ENCODE data around the gene HIBCH. TPM values are rescaled to one million over a fixed set of nuclear protein-coding genes. Genes with fewer than 3 reads are reported as not detected.

Gene HIBCH
- total and polyA plus RNA-seq, 2 of the 13 experiments (the other 11 are each of a cell fraction or from before 2014, with no cell fraction given), result 18.8 to 49.5 TPM

DNA sequence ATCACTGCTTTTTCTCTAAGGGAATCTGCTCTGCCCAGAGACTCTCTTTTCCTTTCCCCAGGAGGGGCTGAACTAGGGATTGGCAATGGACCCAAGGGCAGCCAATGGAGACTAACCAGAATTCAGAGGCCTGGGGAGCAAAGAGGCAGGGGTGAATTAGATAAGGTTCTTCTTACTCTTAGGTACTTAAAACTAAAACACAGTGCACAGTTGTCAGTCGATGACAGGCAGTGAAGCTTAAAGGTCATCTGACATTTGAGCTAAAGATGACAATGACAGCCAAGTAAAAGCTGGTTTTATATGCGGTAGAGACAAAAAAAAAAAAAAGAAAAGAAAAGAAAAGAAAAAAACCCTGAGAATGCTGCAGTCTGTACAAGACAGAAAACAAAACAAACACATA lies 57.8 kb downstream of the HIBCH start:
- Histone ChIP-seq H3K36me3 (replicated peaks in 1 of 2; ENCODE audit: control insufficient read depth in 1 of 2, insufficient read depth in 2 of 2, low read length in 2 of 2) (peaks cover 8 to 21% of the 10 kb centered on the region in 2 experiments), H3K4me1 (ENCODE audit: insufficient read depth, low read length) (peaks cover 7% of the 10 kb centered on the region; the same call in 1 of the 2 replicates), H2AFZ (ENCODE audit: low read length) (no peak overlapping the region), H3K4me3 (replicated peaks in 1 of 3; ENCODE audit: insufficient read depth in 1 of 3, low read depth in 2 of 3, low read length in 3 of 3) (no peak overlapping the region), H3K27me3 (ENCODE audit: control insufficient read depth in 1 of 2, insufficient read depth in 2 of 2, low read length in 2 of 2) (no peaks in the 10 kb centered on the region), H3K9me3 (ENCODE audit: low read length) (no peaks in the 10 kb centered on the region), H3K79me2 (ENCODE audit: insufficient read depth, low read length) (no peaks in the 10 kb centered on the region), H4K20me1 (ENCODE audit: insufficient read depth, low read length) (no peaks in the 10 kb centered on the region), H3K9ac (ENCODE audit: insufficient read depth, low read depth, low read length) (no peak overlapping the region), H3K4me2 (ENCODE audit: low read depth, low read length) (no peak overlapping the region), H3K27ac (ENCODE audit: extremely low read length, insufficient read depth, low read length) (no peak overlapping the region)
- ChIA-PET CTCF (ENCODE audit: low intra/inter-chr PET ratio, low total read pairs) (no interaction called here), POLR2A (no interaction called here)
- 88% methylated on average over 2 of the region's 2 CpGs for WGBS (ENCODE audit: low lambda C conversion rate)
- DNase-seq (ENCODE audit: low spot score), result no peak
- in situ Hi-C loops (cut with HindIII; ENCODE audit: extremely low pct_ligation_motif_present, low pct_unique_long_range_greater_than_20kb) (no loop called here), intact Hi-C loops (cut with micrococcal nuclease; ENCODE audit: unreplicated experiment) (no loop called here)
- no peak for ATAC-seq
- FAIRE-seq, result no peak
- BruUV-seq (replicated peaks), result no TSS peak
- no peak for TF ChIP-seq TRIM24 (CRISPR knock-in tag; IDR thresholded peaks at IDR 0.05)
- no peak for TF ChIP-seq ZFYVE20 (CRISPR knock-in tag; IDR thresholded peaks at IDR 0.05; ENCODE audit: borderline replicate concordance, low read depth)
- TF ChIP-seq, protein P1, sequence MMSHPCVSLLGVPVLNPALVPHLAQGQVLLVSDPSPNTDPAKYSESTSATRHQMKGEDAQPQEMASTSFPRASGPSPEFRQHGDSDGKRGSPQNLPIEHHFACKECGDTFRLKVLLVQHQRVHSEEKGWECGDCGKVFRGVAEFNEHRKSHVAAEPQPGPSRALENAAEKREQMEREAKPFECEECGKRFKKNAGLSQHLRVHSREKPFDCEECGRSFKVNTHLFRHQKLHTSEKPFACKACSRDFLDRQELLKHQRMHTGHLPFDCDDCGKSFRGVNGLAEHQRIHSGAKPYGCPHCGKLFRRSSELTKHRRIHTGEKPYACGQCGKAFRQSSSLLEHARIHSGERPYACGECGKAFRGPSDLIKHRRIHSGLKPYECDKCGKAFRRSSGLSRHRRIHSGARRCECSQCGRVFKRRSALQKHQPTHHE (CRISPR knock-in tag; IDR thresholded peaks at IDR 0.05; ENCODE audit: borderline replicate concordance), result no peak
- TF ChIP-seq KDM2A (CRISPR knock-in tag; IDR thresholded peaks at IDR 0.05; ENCODE audit: borderline replicate concordance, low read depth), result no peak
- no peak for TF ChIP-seq KMT2B (CRISPR knock-in tag; IDR thresholded peaks at IDR 0.05)
- TF ChIP-seq THYN1 (CRISPR knock-in tag; IDR thresholded peaks at IDR 0.05; ENCODE audit: borderline replicate concordance, low read depth), result no peak
- TF ChIP-seq, protein P2, sequence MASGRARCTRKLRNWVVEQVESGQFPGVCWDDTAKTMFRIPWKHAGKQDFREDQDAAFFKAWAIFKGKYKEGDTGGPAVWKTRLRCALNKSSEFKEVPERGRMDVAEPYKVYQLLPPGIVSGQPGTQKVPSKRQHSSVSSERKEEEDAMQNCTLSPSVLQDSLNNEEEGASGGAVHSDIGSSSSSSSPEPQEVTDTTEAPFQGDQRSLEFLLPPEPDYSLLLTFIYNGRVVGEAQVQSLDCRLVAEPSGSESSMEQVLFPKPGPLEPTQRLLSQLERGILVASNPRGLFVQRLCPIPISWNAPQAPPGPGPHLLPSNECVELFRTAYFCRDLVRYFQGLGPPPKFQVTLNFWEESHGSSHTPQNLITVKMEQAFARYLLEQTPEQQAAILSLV (CRISPR knock-in tag; IDR thresholded peaks at IDR 0.05; ENCODE audit: borderline replicate concordance), result no peak
- TF ChIP-seq, protein P3, sequence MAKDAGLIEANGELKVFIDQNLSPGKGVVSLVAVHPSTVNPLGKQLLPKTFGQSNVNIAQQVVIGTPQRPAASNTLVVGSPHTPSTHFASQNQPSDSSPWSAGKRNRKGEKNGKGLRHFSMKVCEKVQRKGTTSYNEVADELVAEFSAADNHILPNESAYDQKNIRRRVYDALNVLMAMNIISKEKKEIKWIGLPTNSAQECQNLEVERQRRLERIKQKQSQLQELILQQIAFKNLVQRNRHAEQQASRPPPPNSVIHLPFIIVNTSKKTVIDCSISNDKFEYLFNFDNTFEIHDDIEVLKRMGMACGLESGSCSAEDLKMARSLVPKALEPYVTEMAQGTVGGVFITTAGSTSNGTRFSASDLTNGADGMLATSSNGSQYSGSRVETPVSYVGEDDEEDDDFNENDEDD (CRISPR knock-in tag; IDR thresholded peaks at IDR 0.05; ENCODE audit: borderline replicate concordance), result no peak
- TF ChIP-seq, protein P4, sequence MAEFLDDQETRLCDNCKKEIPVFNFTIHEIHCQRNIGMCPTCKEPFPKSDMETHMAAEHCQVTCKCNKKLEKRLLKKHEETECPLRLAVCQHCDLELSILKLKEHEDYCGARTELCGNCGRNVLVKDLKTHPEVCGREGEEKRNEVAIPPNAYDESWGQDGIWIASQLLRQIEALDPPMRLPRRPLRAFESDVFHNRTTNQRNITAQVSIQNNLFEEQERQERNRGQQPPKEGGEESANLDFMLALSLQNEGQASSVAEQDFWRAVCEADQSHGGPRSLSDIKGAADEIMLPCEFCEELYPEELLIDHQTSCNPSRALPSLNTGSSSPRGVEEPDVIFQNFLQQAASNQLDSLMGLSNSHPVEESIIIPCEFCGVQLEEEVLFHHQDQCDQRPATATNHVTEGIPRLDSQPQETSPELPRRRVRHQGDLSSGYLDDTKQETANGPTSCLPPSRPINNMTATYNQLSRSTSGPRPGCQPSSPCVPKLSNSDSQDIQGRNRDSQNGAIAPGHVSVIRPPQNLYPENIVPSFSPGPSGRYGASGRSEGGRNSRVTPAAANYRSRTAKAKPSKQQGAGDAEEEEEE (CRISPR knock-in tag; IDR thresholded peaks at IDR 0.05; ENCODE audit: borderline replicate concordance), result no peak
- no peak for TF ChIP-seq LCORL (IDR thresholded peaks at IDR 0.05)
- no peak for TF ChIP-seq LCORL (CRISPR knock-in tag; IDR thresholded peaks at IDR 0.05)
- no peak for TF ChIP-seq HDAC1 (CRISPR knock-in tag; IDR thresholded peaks at IDR 0.05)
- TF ChIP-seq, protein P5, sequence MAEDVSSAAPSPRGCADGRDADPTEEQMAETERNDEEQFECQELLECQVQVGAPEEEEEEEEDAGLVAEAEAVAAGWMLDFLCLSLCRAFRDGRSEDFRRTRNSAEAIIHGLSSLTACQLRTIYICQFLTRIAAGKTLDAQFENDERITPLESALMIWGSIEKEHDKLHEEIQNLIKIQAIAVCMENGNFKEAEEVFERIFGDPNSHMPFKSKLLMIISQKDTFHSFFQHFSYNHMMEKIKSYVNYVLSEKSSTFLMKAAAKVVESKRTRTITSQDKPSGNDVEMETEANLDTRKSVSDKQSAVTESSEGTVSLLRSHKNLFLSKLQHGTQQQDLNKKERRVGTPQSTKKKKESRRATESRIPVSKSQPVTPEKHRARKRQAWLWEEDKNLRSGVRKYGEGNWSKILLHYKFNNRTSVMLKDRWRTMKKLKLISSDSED (CRISPR knock-in tag; IDR thresholded peaks at IDR 0.05), result no peak
- TF ChIP-seq ZMYM3 (CRISPR knock-in tag; IDR thresholded peaks at IDR 0.05), result no peak
- no peak for TF ChIP-seq IRF2 (CRISPR knock-in tag; IDR thresholded peaks at IDR 0.05)
- TF ChIP-seq, protein P6, sequence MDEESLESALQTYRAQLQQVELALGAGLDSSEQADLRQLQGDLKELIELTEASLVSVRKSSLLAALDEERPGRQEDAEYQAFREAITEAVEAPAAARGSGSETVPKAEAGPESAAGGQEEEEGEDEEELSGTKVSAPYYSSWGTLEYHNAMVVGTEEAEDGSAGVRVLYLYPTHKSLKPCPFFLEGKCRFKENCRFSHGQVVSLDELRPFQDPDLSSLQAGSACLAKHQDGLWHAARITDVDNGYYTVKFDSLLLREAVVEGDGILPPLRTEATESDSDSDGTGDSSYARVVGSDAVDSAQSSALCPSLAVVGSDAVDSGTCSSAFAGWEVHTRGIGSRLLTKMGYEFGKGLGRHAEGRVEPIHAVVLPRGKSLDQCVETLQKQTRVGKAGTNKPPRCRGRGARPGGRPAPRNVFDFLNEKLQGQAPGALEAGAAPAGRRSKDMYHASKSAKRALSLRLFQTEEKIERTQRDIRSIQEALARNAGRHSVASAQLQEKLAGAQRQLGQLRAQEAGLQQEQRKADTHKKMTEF (CRISPR knock-in tag; IDR thresholded peaks at IDR 0.05), result no peak
- TF ChIP-seq ZNF431 (CRISPR knock-in tag; IDR thresholded peaks at IDR 0.05; ENCODE audit: borderline replicate concordance, low read depth), result no peak
- TF ChIP-seq RXRB (CRISPR knock-in tag; IDR thresholded peaks at IDR 0.05; ENCODE audit: borderline replicate concordance), result no peak
